Endometrial microvascular endothelial cells (primary cell): Measurements from ENCODE around the gene ABI3. TPM values are rescaled to one million over a fixed set of nuclear protein-coding genes. Genes with fewer than 3 reads are reported as not detected.
"Not testable (repeated sequence)": the region's sequence is repeated elsewhere in the genome, so short reads cannot be mapped to it uniquely, and the experiment has no call there.

Experiments
- in situ Hi-C: cut with HindIII; loops from 2 replicates; pipeline ENCODE4 v1.10.0; 2017; ENCODE audit warnings: low sequenced_read_pairs, low pct_unique_long_range_greater_than_20kb; ENCODE audit errors: inconsistent ontology term
- total RNA-seq: library from RNA; depleted of rRNA; stranded (reverse); fragments of >200 nt; gene quantifications from one replicate; pipeline ENCODE4 v1.2.3, GENCODE V29; 2015; ENCODE audit errors: inconsistent ontology term

Gene ABI3
- total RNA-seq, 1 donor from 2014 or later, result 69.5 TPM

- in situ Hi-C loops, result no loop called here
These were observed 31.3 kb downstream of the ABI3 start for GRCh38 chr17:49241692-49242397.

- in situ Hi-C loops, result no loop called here
These were observed 32.3 kb downstream of the ABI3 start for GRCh38 chr17:49242813-49243212.

- in situ Hi-C loops, result no loop called here
These were observed 34.3 kb downstream of the ABI3 start for GRCh38 chr17:49244839-49245238.

GRCh38 chr17:49247944-49248343 lies 37.4 kb downstream of the ABI3 start:
- in situ Hi-C loops, result no loop called here

- in situ Hi-C loops, result no loop called here
These were observed 38.8 kb downstream of the ABI3 start for GRCh38 chr17:49249292-49249794.

- in situ Hi-C loops, result no loop called here
These were observed 39.5 kb downstream of the ABI3 start for GRCh38 chr17:49249890-49250522.

- in situ Hi-C loops, result no loop called here
These were observed 41.7 kb downstream of the ABI3 start for GRCh38 chr17:49252148-49252695.

- in situ Hi-C loops, result no loop called here
These were observed 43.6 kb downstream of the ABI3 start for GRCh38 chr17:49254066-49254465.

GRCh38 chr17:49255125-49255524 lies 44.6 kb downstream of the ABI3 start:
- in situ Hi-C loops, result no loop called here

GRCh38 chr17:49258394-49258793 lies 47.9 kb downstream of the ABI3 start:
- in situ Hi-C loops, result no loop called here

GRCh38 chr17:49259663-49260010 lies 49.1 kb downstream of the ABI3 start:
- in situ Hi-C loops, result no loop called here

GRCh38 chr17:49260011-49260816 lies 49.7 kb downstream of the ABI3 start:
- in situ Hi-C loops, result no loop called here

GRCh38 chr17:49260817-49261291 lies 50.3 kb downstream of the ABI3 start:
- in situ Hi-C loops, result no loop called here

GRCh38 chr17:49261540-49261939 lies 51.0 kb downstream of the ABI3 start:
- in situ Hi-C loops, result not testable (repeated sequence)

- in situ Hi-C loops, result no loop called here
These were observed 55.7 kb downstream of the ABI3 start for GRCh38 chr17:49266233-49266632.

- in situ Hi-C loops, result no loop called here
These were observed 57.4 kb downstream of the ABI3 start for GRCh38 chr17:49267912-49268311.

GRCh38 chr17:49269356-49269755 lies 58.8 kb downstream of the ABI3 start:
- in situ Hi-C loops, result no loop called here
